ENCODE measurements around the gene TMEM182.

The TMEM182 gene

GRCh38 chr2:102761763-102762162 lies at the start of gene TMEM182:
TMEM182 (plus strand) TSS chr2:102762031; CDS start chr2:102762218, 187 bp downstream.
- FAIRE-seq = no peak

- no peak for FAIRE-seq
Observed at GRCh38 chr2:102717308-102718018, 44.4 kb upstream of the TMEM182 start.

- FAIRE-seq = no peak
Observed at GRCh38 chr2:102718387-102719316, 43.2 kb upstream of the TMEM182 start.

- no peak for FAIRE-seq
Observed at GRCh38 chr2:102724016-102724490, 37.8 kb upstream of the TMEM182 start.

- no peak for FAIRE-seq
Observed at GRCh38 chr2:102724553-102724952, 37.3 kb upstream of the TMEM182 start.

- no peak for FAIRE-seq
Observed at GRCh38 chr2:102726128-102727087, 35.4 kb upstream of the TMEM182 start.

GRCh38 chr2:102735416-102736109 lies 26.3 kb upstream of the TMEM182 start:
- FAIRE-seq = no peak

GRCh38 chr2:102736110-102736409 lies 25.8 kb upstream of the TMEM182 start:
- FAIRE-seq = no peak

- no peak for FAIRE-seq
Observed at GRCh38 chr2:102736410-102737409, 25.1 kb upstream of the TMEM182 start.

GRCh38 chr2:102737431-102737830 lies 24.4 kb upstream of the TMEM182 start:
- FAIRE-seq = no peak

GRCh38 chr2:102743259-102743658 lies 18.6 kb upstream of the TMEM182 start:
- no peak for FAIRE-seq

- FAIRE-seq = no peak
Observed at GRCh38 chr2:102748107-102748506, 13.7 kb upstream of the TMEM182 start.

- no peak for FAIRE-seq
Observed at GRCh38 chr2:102749938-102750337, 11.9 kb upstream of the TMEM182 start.

GRCh38 chr2:102753563-102754159 lies 8.2 kb upstream of the TMEM182 start:
- FAIRE-seq = peak; percentile 73

- no peak for FAIRE-seq
Observed at GRCh38 chr2:102754456-102755145, 7.2 kb upstream of the TMEM182 start.

GRCh38 chr2:102755284-102755683 lies 6.5 kb upstream of the TMEM182 start:
- FAIRE-seq = no peak

- FAIRE-seq = no peak
Observed at GRCh38 chr2:102758439-102758838, 3.4 kb upstream of the TMEM182 start.

GRCh38 chr2:102764083-102764482 lies 2.3 kb downstream of the TMEM182 start:
- FAIRE-seq = no peak

- FAIRE-seq = no peak
Observed at GRCh38 chr2:102765061-102765460, 3.2 kb downstream of the TMEM182 start.

GRCh38 chr2:102768253-102768652 lies 6.4 kb downstream of the TMEM182 start:
- FAIRE-seq = no peak
